Measurements from ENCODE around the gene RPL32.

RPL32 gene

GRCh38 chr3:12808587-12808986, 32.8 kb downstream of the RPL32 start:
- Histone ChIP-seq H3K27me3 (ENCODE audit: control insufficient read depth, insufficient read depth, low read length) (no peaks in the 10 kb centered on the region), H3K4me1 (ENCODE audit: control insufficient read depth, insufficient read depth, low read length) (peaks cover 2% of the 10 kb centered on the region), H3K36me3 (ENCODE audit: control insufficient read depth, insufficient read depth, low read length) (peaks cover 4% of the 10 kb centered on the region), H3K4me3 (ENCODE audit: low read length) (no peak overlapping the region), H3K9ac (ENCODE audit: low read length) (no peak overlapping the region), H3K27ac (ENCODE audit: low read depth, low read length) (no peak overlapping the region)

- no peak overlapping the region for H3K4me3 ChIP-seq (ENCODE audit: low read length)
- no peak overlapping the region for H3K9ac ChIP-seq (ENCODE audit: low read length)
- peaks cover 6% of the 10 kb centered on the region for H3K36me3 ChIP-seq (ENCODE audit: control insufficient read depth, insufficient read depth, low read length)
- peaks cover 2% of the 10 kb centered on the region for H3K4me1 ChIP-seq (ENCODE audit: control insufficient read depth, insufficient read depth, low read length)
- H3K27me3 ChIP-seq (ENCODE audit: control insufficient read depth, insufficient read depth, low read length) = no peaks in the 10 kb centered on the region
- H3K27ac ChIP-seq (ENCODE audit: low read depth, low read length) = no peak overlapping the region
These were observed 33.6 kb downstream of the RPL32 start for GRCh38 chr3:12807601-12808359.

DNA sequence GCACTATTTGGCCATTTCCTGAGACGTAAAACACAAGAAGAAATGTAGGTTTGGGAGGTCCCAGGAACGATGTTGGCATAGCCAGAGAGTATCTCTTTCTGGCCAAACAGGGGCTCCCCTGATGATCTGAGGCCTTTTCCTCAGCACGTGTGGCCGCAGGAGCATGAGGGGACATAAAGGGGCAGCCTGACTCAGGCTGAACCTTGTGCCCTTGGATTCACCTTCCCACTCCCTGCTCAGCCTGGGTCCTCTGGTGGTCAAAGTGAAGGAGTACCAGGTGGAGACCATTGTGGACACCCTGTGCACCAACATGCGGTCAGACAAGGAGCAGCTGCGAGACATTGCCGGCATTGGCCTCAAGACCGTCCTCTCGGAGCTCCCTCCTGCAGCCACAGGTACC, 34.3 kb downstream of the RPL32 start:
- H3K4me1 ChIP-seq (ENCODE audit: control insufficient read depth, insufficient read depth, low read length) = peaks cover 2% of the 10 kb centered on the region
- no peak overlapping the region for H3K4me3 ChIP-seq (ENCODE audit: low read length)
- H3K36me3 ChIP-seq (ENCODE audit: control insufficient read depth, insufficient read depth, low read length) = peaks cover 6% of the 10 kb centered on the region
- H3K27me3 ChIP-seq (ENCODE audit: control insufficient read depth, insufficient read depth, low read length) = no peaks in the 10 kb centered on the region
- H3K9ac ChIP-seq (ENCODE audit: low read length) = no peak overlapping the region
- no peak overlapping the region for H3K27ac ChIP-seq (ENCODE audit: low read depth, low read length)

GRCh38 chr3:12803371-12803770, 38.0 kb downstream of the RPL32 start:
- no peak overlapping the region for H3K27ac ChIP-seq (ENCODE audit: low read depth, low read length)
- no peaks in the 10 kb centered on the region for H3K27me3 ChIP-seq (ENCODE audit: control insufficient read depth, insufficient read depth, low read length)
- peaks cover 6% of the 10 kb centered on the region for H3K36me3 ChIP-seq (ENCODE audit: control insufficient read depth, insufficient read depth, low read length)
- H3K4me1 ChIP-seq (ENCODE audit: control insufficient read depth, insufficient read depth, low read length) = no peaks in the 10 kb centered on the region
- H3K4me3 ChIP-seq (ENCODE audit: low read length) = no peak overlapping the region
- H3K9ac ChIP-seq (ENCODE audit: low read length) = no peak overlapping the region

DNA sequence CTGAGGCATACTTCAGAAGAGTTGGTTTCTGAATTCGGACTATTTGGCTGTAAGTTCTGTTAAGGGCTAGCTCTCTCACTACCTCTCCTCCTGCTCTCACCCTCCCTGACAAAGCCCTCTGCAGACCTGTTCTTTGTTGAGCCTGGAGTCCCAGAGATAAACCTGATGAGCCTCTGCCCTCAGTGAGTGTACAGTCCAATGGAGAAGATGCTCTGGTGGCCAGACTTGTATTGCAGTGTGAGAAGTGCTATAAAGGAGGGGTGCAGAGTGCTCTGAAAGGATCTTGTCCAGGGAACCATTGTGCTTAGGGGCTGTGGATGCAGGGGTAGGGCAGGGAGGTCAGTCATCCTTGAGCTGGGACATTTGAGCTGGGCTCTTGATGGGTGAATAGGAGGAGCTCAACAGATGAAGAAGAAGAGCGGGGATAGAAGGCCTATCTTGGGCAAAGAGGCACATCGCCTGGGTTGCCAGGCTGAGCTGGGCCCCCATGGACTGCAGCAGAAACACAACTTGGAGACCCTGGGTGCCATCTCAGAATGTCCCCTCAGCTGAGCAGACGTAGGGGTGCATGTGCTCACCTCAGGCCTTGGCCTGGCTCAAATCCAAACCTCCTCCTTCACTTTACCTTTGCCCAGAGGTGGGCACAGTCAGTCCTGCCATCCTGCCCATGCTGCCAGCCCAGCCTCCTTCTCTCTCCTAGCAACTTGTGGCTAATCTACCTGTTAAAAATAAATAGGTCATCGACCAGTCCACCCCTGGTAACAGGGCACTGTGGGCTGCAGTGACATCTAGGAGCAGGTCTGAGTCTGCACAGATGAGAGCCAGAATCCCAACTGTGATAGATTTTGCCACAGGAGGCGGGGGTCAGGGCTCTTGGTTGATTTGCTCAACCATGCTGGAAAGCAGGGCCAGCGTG, 41.6 kb downstream of the RPL32 start:
- Histone ChIP-seq H3K4me1 (ENCODE audit: control insufficient read depth, insufficient read depth, low read length) (peaks cover 6% of the 10 kb centered on the region), H3K27ac (ENCODE audit: low read depth, low read length) (no peak overlapping the region), H3K36me3 (ENCODE audit: control insufficient read depth, insufficient read depth, low read length) (peaks cover 6% of the 10 kb centered on the region), H3K4me3 (ENCODE audit: low read length) (no peak overlapping the region), H3K27me3 (ENCODE audit: control insufficient read depth, insufficient read depth, low read length) (no peaks in the 10 kb centered on the region), H3K9ac (ENCODE audit: low read length) (no peak overlapping the region)

DNA sequence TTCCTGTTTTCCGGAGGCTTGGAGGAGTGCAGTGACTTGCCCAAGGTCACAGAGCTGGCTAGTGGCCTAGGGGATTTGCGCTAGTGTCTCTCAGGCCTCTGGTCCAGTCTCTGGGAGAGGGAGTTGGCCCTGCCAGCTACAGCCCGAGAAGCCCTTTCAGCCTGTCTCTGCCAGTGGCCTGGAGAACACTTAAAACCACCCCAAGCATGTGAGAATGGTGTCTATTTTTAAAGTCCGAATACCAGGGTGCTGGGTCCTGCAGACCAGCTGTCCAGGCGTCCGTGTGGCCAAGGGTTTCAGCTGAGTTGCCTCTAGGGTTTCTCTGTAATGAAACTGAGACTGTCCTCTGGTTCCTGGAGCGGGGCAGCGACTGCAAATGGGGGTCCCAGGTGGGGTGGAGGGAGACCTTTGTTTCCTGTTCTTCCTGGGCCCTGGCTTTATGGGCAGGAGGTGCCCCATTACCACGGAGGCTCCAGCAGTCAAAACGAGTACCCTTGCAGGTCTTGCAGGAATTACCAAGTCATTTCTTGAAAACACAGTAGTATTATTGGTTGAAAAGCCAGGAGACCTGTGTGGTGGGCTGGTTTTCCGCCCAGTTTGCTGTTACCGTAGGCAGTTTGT, 42.7 kb downstream of the RPL32 start:
- Histone ChIP-seq H3K4me3 (ENCODE audit: low read length) (no peak overlapping the region), H3K36me3 (ENCODE audit: control insufficient read depth, insufficient read depth, low read length) (peaks cover 3% of the 10 kb centered on the region), H3K9ac (ENCODE audit: low read length) (no peak overlapping the region), H3K27me3 (ENCODE audit: control insufficient read depth, insufficient read depth, low read length) (no peaks in the 10 kb centered on the region), H3K27ac (ENCODE audit: low read depth, low read length) (no peak overlapping the region), H3K4me1 (ENCODE audit: control insufficient read depth, insufficient read depth, low read length) (peaks cover 6% of the 10 kb centered on the region)

GRCh38 chr3:12797892-12798558, 43.3 kb downstream of the RPL32 start:
- Histone ChIP-seq H3K36me3 (ENCODE audit: control insufficient read depth, insufficient read depth, low read length) (no peaks in the 10 kb centered on the region), H3K4me1 (ENCODE audit: control insufficient read depth, insufficient read depth, low read length) (peaks cover 6% of the 10 kb centered on the region), H3K9ac (ENCODE audit: low read length) (no peak overlapping the region), H3K4me3 (ENCODE audit: low read length) (no peak overlapping the region), H3K27ac (ENCODE audit: low read depth, low read length) (no peak overlapping the region), H3K27me3 (ENCODE audit: control insufficient read depth, insufficient read depth, low read length) (no peaks in the 10 kb centered on the region)

DNA sequence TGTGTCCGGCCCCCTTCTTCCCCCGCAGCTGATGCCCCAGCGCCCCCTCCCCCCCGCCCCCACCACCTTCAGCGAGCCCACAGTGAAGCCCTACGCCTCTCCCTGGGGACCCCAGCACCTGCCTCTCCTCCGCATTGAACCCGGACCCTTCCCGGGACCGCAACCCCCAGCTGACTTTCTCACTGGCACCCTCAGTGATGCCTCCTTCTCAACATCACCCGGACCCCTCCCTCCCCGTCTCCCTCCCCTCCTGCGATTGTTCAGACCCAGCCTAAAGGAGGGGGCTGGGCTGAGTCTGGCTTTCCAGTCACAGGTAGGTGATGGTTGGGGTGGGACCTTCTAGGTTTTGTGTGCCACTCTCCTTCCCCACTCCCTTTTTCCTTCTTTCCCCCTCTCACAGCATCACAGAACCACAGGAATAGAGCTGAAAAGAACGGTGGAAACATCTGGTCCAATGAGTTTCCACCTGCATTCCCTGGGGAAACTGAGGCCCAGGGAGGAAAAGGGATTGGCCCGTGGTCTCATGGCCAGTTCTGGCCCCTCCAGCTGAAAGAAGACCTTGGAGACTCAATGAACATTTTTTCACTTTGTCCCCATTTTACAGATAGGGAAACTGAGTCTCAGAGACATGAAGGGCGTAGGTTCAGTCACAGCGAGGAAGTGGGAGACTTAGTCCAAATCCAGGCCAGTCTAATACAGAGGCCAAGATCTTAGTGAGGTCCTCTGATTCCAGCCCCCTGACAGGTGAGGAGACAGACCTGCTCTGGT, 44.1 kb downstream of the RPL32 start:
- H3K4me1 ChIP-seq (ENCODE audit: control insufficient read depth, insufficient read depth, low read length) = peaks cover 6% of the 10 kb centered on the region
- H3K27me3 ChIP-seq (ENCODE audit: control insufficient read depth, insufficient read depth, low read length) = no peaks in the 10 kb centered on the region
- no peak overlapping the region for H3K9ac ChIP-seq (ENCODE audit: low read length)
- H3K27ac ChIP-seq (ENCODE audit: low read depth, low read length) = peak overlapping the region; percentile 87
- H3K36me3 ChIP-seq (ENCODE audit: control insufficient read depth, insufficient read depth, low read length) = no peaks in the 10 kb centered on the region
- peak overlapping the region; percentile 75 for H3K4me3 ChIP-seq (ENCODE audit: low read length)

- H3K27ac ChIP-seq (ENCODE audit: low read depth, low read length) = peak within 1 kb of the TSS; percentile 87
- H3K4me1 ChIP-seq (ENCODE audit: control insufficient read depth, insufficient read depth, low read length) = peaks cover 6% of the 10 kb centered on the region
- no peaks in the 10 kb centered on the region for H3K36me3 ChIP-seq (ENCODE audit: control insufficient read depth, insufficient read depth, low read length)
- H3K4me3 ChIP-seq (ENCODE audit: low read length) = peak within 1 kb of the TSS; percentile 75
- no peaks in the 10 kb centered on the region for H3K27me3 ChIP-seq (ENCODE audit: control insufficient read depth, insufficient read depth, low read length)
- H3K9ac ChIP-seq (ENCODE audit: low read length) = peak within 1 kb of the TSS; percentile 78
These were observed 44.9 kb downstream of the RPL32 start, which contains the start of gene CAND2 for GRCh38 chr3:12796171-12797123. Gene CAND2 (plus strand): TSS chr3:12796680. CDS start chr3:12796721, 41 bp downstream.

- peaks cover 6% of the 10 kb centered on the region for H3K4me1 ChIP-seq (ENCODE audit: control insufficient read depth, insufficient read depth, low read length)
- no peak overlapping the region for H3K9ac ChIP-seq (ENCODE audit: low read length)
- no peak overlapping the region for H3K27ac ChIP-seq (ENCODE audit: low read depth, low read length)
- no peaks in the 10 kb centered on the region for H3K27me3 ChIP-seq (ENCODE audit: control insufficient read depth, insufficient read depth, low read length)
- no peaks in the 10 kb centered on the region for H3K36me3 ChIP-seq (ENCODE audit: control insufficient read depth, insufficient read depth, low read length)
- no peak overlapping the region for H3K4me3 ChIP-seq (ENCODE audit: low read length)
These were observed 47.7 kb downstream of the RPL32 start for GRCh38 chr3:12793701-12794100.

DNA sequence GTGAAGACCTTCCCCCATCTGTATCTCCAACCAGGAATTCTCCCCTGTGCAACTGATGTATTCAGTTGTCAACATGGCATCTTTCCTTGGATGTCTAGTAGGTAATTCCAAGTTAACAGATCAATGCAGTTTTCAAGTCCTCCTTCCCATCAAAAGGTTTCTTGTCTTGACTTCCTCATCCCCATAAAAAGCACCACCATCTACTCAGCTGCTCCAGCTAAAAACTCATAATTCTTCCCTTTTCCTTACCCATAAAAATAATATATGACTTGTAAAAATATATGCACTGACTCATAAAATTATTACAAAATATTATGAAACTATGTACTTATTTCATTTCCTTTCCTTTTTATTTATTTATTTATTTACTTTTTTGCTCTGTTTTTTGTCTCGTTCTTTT, 49.9 kb downstream of the RPL32 start:
- Histone ChIP-seq H3K27me3 (ENCODE audit: control insufficient read depth, insufficient read depth, low read length) (no peaks in the 10 kb centered on the region), H3K4me3 (ENCODE audit: low read length) (no peak overlapping the region), H3K27ac (ENCODE audit: low read depth, low read length) (no peak overlapping the region), H3K9ac (ENCODE audit: low read length) (no peak overlapping the region), H3K4me1 (ENCODE audit: control insufficient read depth, insufficient read depth, low read length) (peaks cover 4% of the 10 kb centered on the region), H3K36me3 (ENCODE audit: control insufficient read depth, insufficient read depth, low read length) (no peaks in the 10 kb centered on the region)

Measured in rectal smooth muscle tissue (tissue), 1 donor.